Fibroblast of lung (primary cell): ENCODE results near the gene SPRED1. TPM values are rescaled to one million over a fixed set of nuclear protein-coding genes. Genes with fewer than 3 reads are reported as not detected.
A peak's percentile ranks its signal among the peaks of the same experiment; 100 is the strongest.

Source experiments
- DNase-seq, 2 donors: peaks; one replicate each; pipeline versions ENCODE4 v3.0.0 to v3.0.0-alpha.2; 2010; ENCODE audit warnings: low read depth in 2 of 2
- H2AFZ ChIP-seq: 2 replicates; pipeline ENCODE4 v1.5.1; 2012; ENCODE audit warnings: low read length, control low read depth, inconsistent platforms
- H3K27ac ChIP-seq: 2 replicates; pipeline ENCODE4 v1.5.1; 2011; ENCODE audit warnings: low read length, control low read depth; ENCODE audit not compliant: insufficient read depth
- H3K27me3 ChIP-seq: 2 replicates; pipeline ENCODE4 v1.5.1; 2011; ENCODE audit warnings: mild to moderate bottlenecking, low read length; ENCODE audit not compliant: control insufficient read depth, insufficient read depth
- H3K36me3 ChIP-seq: 2 replicates; pipeline ENCODE4 v1.5.1; 2011; ENCODE audit warnings: low read length; ENCODE audit not compliant: control insufficient read depth, insufficient read depth
- H3K4me1 ChIP-seq: 2 replicates; pipeline ENCODE4 v1.5.1; 2011; ENCODE audit warnings: low read length; ENCODE audit not compliant: control insufficient read depth, insufficient read depth; ENCODE audit errors: extremely low read depth
- H3K4me2 ChIP-seq: 2 replicates; pipeline ENCODE4 v1.5.1; 2011; ENCODE audit warnings: low read length, control low read depth; ENCODE audit not compliant: insufficient read depth; ENCODE audit errors: extremely low read depth
- H3K4me3 ChIP-seq, 4 experiments: fragments of 200-600 bp in 1 of 4; sonication (generic) in 1 of 4; replicated peaks in 1 of 4; 2 replicates each; pipeline ENCODE4 v1.5.1; 2011 to 2016; ENCODE audit warnings: low read length in 4 of 4, low read depth in 3 of 4, mild to moderate bottlenecking in 3 of 4, control low read depth in 2 of 4, inconsistent platforms in 1 of 4, mixed read lengths in 1 of 4; ENCODE audit not compliant: insufficient read depth in 1 of 4; ENCODE audit errors: control extremely low read depth in 1 of 4
- H3K79me2 ChIP-seq: 2 replicates; pipeline ENCODE4 v1.5.1; 2012; ENCODE audit warnings: mild to moderate bottlenecking, low read length, inconsistent platforms; ENCODE audit not compliant: control insufficient read depth, insufficient read depth
- H3K9ac ChIP-seq: 2 replicates; pipeline ENCODE4 v1.5.1; 2011; ENCODE audit warnings: mild to moderate bottlenecking, low read length, control low read depth; ENCODE audit not compliant: insufficient read depth
- H3K9me3 ChIP-seq: 2 replicates; pipeline ENCODE4 v1.5.1; 2012; ENCODE audit warnings: low read depth, low read length; ENCODE audit not compliant: control insufficient read depth, insufficient read depth
- H4K20me1 ChIP-seq: 2 replicates; pipeline ENCODE4 v1.5.1; 2011; ENCODE audit warnings: low read length; ENCODE audit not compliant: control insufficient read depth, insufficient read depth; ENCODE audit errors: extremely low read depth
- EZH2 ChIP-seq: IDR thresholded peaks from 2 replicates; pipeline ENCODE4 v1.5.1; 2012; ENCODE audit warnings: low read length, control low read depth, mild to moderate bottlenecking; ENCODE audit errors: missing control alignments
- polyA minus RNA-seq: library from RNA; depleted of rRNA, polyadenylated mRNA; stranded (reverse); fragments of >200 nt; gene quantifications from 2 replicates; pipeline ENCODE4 v1.2.3, GENCODE V29; 2011; ENCODE audit warnings: low replicate concordance
- polyA plus RNA-seq, 2 donors: library from polyadenylated mRNA; depleted of rRNA in 1 of 2; stranded (reverse) in 1 of 2; unstranded in 1 of 2; fragments of >200 nt; gene quantifications; 2 replicates each; pipeline ENCODE4 v1.2.1, GENCODE V29; 2011 to 2012; ENCODE audit warnings: missing spikeins in 1 of 2
- total RNA-seq: library from RNA; depleted of rRNA; stranded (reverse); fragments of >200 nt; gene quantifications from 2 replicates; pipeline ENCODE4 v1.2.1, GENCODE V29; 2014
- TF ChIP-seq, protein P1 (sequence below), 2 donors: IDR thresholded peaks in 1 of 2; conservative IDR thresholded peaks in 1 of 2; 1 replicate in 1 of 2; 2 replicates in 1 of 2; pipeline ENCODE4 v1.5.1; 2011 to 2012; ENCODE audit warnings: low read length in 2 of 2, control low read depth in 1 of 2, inconsistent platforms in 1 of 2, low read depth in 1 of 2, mild to moderate bottlenecking in 1 of 2

The SPRED1 gene
- total RNA-seq (31.6 and 39.0 TPM in 2 replicates), polyA plus RNA-seq (17.2 and 19.7 TPM in 2 replicates), polyA minus RNA-seq (5.4 and 8.6 TPM in 2 replicates)
- 16.0 and 17.7 TPM in 2 replicates for polyA plus RNA-seq (2012)

DNA sequence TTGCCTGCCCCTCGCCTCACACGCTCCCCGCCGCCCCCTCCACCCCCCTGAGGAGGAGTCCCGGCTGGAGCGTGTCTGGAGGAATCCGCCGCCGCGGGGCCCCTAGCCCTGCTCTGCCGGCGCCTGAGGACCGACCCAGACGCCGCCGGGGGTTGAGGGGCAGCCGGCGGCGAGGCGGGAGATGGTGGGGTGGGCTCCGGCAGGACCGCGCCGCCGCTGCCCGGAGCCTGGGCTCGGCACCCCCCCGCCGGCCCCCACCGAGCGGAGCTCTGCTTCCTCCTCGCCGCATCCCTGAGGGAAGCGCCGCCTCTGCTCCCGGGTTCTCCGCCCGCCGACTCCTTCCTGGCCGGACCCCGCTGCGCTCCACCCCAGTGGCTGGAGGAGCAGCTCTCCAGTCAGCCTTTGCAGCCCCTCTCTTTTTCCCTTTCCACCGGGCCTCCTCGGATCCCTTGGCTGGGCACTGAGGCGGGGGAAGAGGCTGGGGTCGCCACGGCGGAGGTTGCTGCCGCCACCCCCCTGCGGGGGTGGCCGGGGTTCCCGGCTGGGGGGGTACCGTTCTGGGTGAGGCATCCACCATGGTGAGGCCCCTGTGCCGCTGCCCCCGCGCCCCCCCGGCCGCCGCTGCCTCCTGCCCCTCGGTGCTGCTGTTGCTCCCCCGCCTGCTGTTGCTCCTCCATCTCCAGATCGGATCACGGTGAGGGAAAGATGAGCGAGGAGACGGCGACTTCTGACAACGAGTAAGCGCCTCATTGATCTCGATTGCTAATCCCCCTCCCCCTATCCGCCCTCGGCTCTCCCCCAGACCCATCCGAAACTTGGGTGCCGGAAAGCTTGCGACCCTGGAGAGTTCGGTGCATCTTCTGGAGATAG lies at the start of gene SPRED1:
Gene SPRED1 (plus strand): TSS at position 356 of the 870 bp plus-strand sequence. CDS start 350 bp downstream, at position 706.
- Histone ChIP-seq H3K4me3 (peak within 1 kb of the TSS; percentile 92 to 99 (median 99)), H3K27me3 (no peaks in the 10 kb centered on the region), H3K9ac (peak within 1 kb of the TSS; percentile 93), H3K9me3 (no peaks in the 10 kb centered on the region), H3K79me2 (peaks cover 51% of the 10 kb centered on the region), H3K27ac (peak within 1 kb of the TSS; percentile 93), H3K4me2 (peak within 1 kb of the TSS; percentile 96), H3K36me3 (no peaks in the 10 kb centered on the region), H3K4me1 (peaks cover 8% of the 10 kb centered on the region), H2AFZ (peak within 1 kb of the TSS; percentile 81), H4K20me1 (peaks cover 11% of the 10 kb centered on the region)
- TF ChIP-seq, protein P1, sequence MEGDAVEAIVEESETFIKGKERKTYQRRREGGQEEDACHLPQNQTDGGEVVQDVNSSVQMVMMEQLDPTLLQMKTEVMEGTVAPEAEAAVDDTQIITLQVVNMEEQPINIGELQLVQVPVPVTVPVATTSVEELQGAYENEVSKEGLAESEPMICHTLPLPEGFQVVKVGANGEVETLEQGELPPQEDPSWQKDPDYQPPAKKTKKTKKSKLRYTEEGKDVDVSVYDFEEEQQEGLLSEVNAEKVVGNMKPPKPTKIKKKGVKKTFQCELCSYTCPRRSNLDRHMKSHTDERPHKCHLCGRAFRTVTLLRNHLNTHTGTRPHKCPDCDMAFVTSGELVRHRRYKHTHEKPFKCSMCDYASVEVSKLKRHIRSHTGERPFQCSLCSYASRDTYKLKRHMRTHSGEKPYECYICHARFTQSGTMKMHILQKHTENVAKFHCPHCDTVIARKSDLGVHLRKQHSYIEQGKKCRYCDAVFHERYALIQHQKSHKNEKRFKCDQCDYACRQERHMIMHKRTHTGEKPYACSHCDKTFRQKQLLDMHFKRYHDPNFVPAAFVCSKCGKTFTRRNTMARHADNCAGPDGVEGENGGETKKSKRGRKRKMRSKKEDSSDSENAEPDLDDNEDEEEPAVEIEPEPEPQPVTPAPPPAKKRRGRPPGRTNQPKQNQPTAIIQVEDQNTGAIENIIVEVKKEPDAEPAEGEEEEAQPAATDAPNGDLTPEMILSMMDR (conservative IDR thresholded peaks at IDR 0.05 in 1 of 2, IDR thresholded peaks at IDR 0.05 in 1 of 2; ENCODE audit: low read depth in 1 of 2, low read length in 2 of 2): no peak
- TF ChIP-seq EZH2: no peak
- DNase-seq: peak in 1 of 2 donors; percentile 61

DNA sequence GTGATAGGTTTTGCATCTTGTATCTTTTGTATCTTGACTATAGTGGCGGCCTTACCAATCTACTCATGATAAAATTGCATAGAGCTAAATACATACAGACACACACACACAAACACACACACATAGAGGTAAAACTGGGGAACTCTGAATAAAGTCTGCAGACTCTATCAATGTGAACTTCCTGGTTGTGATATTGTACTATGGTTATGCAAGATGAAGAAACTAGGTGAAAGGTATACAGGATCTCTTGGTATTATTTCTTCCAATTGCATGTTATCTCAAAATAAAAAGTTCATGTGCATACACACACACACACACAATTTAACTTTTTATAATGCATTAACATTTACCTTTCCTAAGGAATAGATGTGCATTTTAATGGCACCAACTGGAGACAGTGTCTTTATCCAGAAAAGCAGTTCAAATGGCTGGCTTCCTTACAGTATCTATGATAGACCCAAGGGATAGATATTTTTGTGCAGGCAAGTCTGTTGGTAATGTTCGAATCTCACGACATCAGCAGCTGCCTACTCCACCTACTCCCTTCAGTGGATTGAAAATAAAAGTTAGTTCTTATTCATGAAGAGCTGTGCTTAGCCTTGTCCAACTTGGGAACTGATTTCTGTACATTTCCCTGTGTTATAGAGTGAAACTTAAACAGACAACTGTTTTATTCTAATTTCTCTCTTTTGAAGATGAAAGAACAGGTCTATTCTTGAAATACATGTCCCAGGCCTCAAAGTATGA lies 46.9 kb upstream of the SPRED1 start:
- Histone ChIP-seq H3K4me1 (no peaks in the 10 kb centered on the region), H3K27me3 (no peaks in the 10 kb centered on the region), H3K4me3 (no peak overlapping the region), H2AFZ (no peak overlapping the region), H3K9ac (no peak overlapping the region), H3K4me2 (no peak overlapping the region), H3K9me3 (no peaks in the 10 kb centered on the region), H3K79me2 (no peaks in the 10 kb centered on the region), H3K36me3 (no peaks in the 10 kb centered on the region), H3K27ac (no peak overlapping the region), H4K20me1 (no peaks in the 10 kb centered on the region)
- TF ChIP-seq, protein P1 (conservative IDR thresholded peaks at IDR 0.05 in 1 of 2, IDR thresholded peaks at IDR 0.05 in 1 of 2; ENCODE audit: low read depth in 1 of 2, low read length in 2 of 2): no peak
- TF ChIP-seq EZH2: no peak
- DNase-seq: no peak

DNA sequence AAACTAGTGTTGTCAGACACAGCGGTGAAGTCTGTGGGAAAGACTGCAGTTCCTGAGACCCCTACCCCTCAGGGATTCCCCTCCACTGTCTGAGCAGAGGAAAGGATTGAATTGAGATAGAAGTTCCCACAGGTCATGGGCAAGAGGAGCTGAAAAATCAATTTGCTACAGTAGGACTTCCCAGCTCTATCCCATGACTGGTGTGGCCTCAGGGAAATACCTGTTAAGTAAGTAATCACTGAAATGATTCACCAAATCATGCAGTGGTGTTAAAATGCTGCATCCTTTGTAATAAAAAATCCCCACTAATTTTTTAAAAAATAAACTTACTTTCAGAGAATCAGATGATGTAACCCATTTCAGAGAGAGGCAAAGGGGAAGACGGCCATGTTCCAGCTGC lies 45.0 kb upstream of the SPRED1 start:
- Histone ChIP-seq H3K4me3 (no peak overlapping the region), H3K4me1 (no peaks in the 10 kb centered on the region), H3K4me2 (no peak overlapping the region), H4K20me1 (no peaks in the 10 kb centered on the region), H3K27ac (no peak overlapping the region), H3K9ac (no peak overlapping the region), H3K36me3 (no peaks in the 10 kb centered on the region), H3K9me3 (no peaks in the 10 kb centered on the region), H2AFZ (no peak overlapping the region), H3K79me2 (no peaks in the 10 kb centered on the region), H3K27me3 (no peaks in the 10 kb centered on the region)
- peak in 1 of 2 donors; percentile 29 for DNase-seq
- no peak for TF ChIP-seq EZH2
- TF ChIP-seq, protein P1 (conservative IDR thresholded peaks at IDR 0.05 in 1 of 2, IDR thresholded peaks at IDR 0.05 in 1 of 2; ENCODE audit: low read depth in 1 of 2, low read length in 2 of 2): no peak
